SK-N-MC (cell line): Measurements from ENCODE around the gene CCBE1.
"Not testable (repeated sequence)": the region's sequence is repeated elsewhere in the genome, so short reads cannot be mapped to it uniquely, and the experiment has no call there.

ENCODE experiments used
- DNase-seq: peaks from one replicate; pipeline ENCODE4 v3.0.0-alpha.2; 2011; ENCODE audit warnings: low read depth, low spot score
- H3K27ac ChIP-seq: fragments of 200-600 bp; sonication (generic); 2 replicates; pipeline ENCODE4 v1.5.1; 2016; ENCODE audit warnings: mixed run types
- H3K36me3 ChIP-seq: fragments of 200-600 bp; sonication (generic); 2 replicates; pipeline ENCODE4 v1.6.1; 2017; ENCODE audit warnings: antibody characterized with exemption, low read length, mixed read lengths; ENCODE audit not compliant: insufficient read depth
- H3K4me3 ChIP-seq: fragments of 200-600 bp; sonication (generic); 2 replicates; pipeline ENCODE4 v1.5.1; 2016
- H3K9ac ChIP-seq: fragments of 200-600 bp; sonication (generic); 2 replicates; pipeline ENCODE4 v1.8.0; 2017; ENCODE audit warnings: mixed run types, mixed read lengths; ENCODE audit not compliant: insufficient read length
- H3K9me3 ChIP-seq: fragments of 200-600 bp; sonication (generic); 2 replicates; pipeline ENCODE4 v1.6.1; 2017; ENCODE audit warnings: low read depth, mild to moderate bottlenecking, antibody characterized with exemption, low read length, moderate library complexity, mixed read lengths
- EZH2 ChIP-seq: fragments of 200-600 bp; sonication (generic); IDR thresholded peaks from one replicate; pipeline ENCODE4 v1.6.1; 2017; ENCODE audit warnings: antibody characterized with exemption
- FOXP2 ChIP-seq: optimal IDR thresholded peaks from 2 replicates; pipeline ENCODE3; 2011; ENCODE audit warnings: mild to moderate bottlenecking, moderate library complexity; ENCODE audit not compliant: insufficient read depth; ENCODE audit errors: extremely low read length, control extremely low read depth
- POLR2AphosphoS5 ChIP-seq: IDR thresholded peaks from 2 replicates; pipeline ENCODE4 v1.6.1; 2012; ENCODE audit warnings: mild to moderate bottlenecking, low read depth, low read length, borderline replicate concordance

Gene CCBE1

DNA sequence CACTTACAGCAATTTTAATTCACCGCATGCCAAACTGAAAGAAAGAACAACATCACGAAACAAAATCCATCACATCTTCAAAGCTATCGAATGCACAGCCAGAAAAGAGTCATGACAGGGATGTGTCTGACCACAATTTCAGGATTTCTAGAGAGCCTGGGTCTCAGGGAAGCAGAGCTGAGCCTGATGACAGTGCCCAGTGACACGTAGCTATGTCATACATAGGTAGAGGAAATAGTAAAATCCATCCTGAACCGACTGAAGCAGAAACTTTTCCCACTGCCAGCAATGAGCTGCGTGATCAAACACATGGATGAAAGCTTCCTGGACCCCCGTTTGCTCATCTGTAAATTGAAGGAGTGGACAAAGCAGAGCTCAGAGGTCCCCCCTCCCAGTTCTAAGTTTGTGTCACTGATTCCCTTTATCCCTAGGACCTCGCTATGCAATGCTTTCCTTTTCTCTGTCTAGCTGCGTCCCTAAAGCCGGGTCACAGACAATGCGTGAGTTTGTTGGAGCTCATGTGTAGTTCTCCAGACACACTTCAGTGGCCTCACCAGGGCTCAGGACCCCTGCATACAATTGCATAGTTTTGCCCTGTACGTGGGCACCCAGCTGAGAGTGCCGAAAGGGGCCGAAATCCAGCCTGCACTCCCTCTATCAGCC is 37.6 kb downstream of the CCBE1 start:
- DNase-seq = no peak
- Histone ChIP-seq H3K36me3 (no peaks in the 10 kb centered on the region), H3K9ac (no peak overlapping the region), H3K4me3 (no peak overlapping the region), H3K27ac (no peak overlapping the region), H3K9me3 (no peaks in the 10 kb centered on the region)
- TF ChIP-seq FOXP2 (no peak), POLR2AphosphoS5 (no peak), EZH2 (no peak)

DNA sequence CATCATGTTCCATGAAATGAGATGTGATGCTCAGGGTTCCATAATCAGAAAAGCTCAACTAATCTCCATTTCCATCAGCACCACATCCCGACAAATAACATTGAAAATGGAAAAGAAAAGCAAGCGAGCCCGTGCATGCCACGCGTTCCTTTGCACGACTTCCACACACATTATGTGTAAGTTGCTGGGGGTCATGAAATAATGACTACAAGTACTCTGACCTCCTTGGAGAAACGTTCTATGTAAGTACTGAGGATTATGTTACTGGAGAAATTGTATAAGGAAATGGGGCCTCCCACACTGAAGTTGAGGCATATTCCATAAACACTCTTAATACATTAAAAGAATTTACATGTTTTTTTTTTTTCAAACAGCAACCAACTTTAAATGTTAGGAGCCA is 38.3 kb downstream of the CCBE1 start:
- Histone ChIP-seq H3K9ac (no peak overlapping the region), H3K27ac (no peak overlapping the region), H3K9me3 (no peaks in the 10 kb centered on the region), H3K36me3 (no peaks in the 10 kb centered on the region), H3K4me3 (no peak overlapping the region)
- DNase-seq = no peak
- TF ChIP-seq FOXP2 (no peak), EZH2 (no peak), POLR2AphosphoS5 (no peak)

DNA sequence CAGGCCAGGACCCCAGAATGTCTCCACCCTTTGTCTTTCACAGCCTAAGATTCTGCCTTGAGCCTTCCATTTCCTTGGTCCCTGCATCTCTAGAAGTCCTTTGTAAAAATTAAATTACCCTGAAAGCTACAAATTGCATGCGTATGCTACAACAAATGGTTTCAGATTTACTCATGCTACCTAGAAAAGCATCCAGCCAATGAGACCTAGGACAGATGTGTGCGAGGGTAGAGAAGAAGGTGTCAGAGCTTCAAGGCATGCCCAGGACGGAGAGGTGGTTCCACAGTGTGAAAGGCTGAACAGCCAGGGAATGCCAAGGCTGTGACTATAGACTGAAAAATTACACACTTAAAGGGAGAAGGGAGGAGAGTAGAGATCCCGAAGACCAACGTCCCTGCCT is 40.2 kb downstream of the CCBE1 start:
- DNase-seq = no peak
- H3K36me3 ChIP-seq = no peaks in the 10 kb centered on the region
- no peaks in the 10 kb centered on the region for H3K9me3 ChIP-seq
- no peak for TF ChIP-seq FOXP2
- TF ChIP-seq EZH2 = no peak
- no peak for TF ChIP-seq POLR2AphosphoS5
- H3K4me3 ChIP-seq = no peak overlapping the region
- no peak overlapping the region for H3K27ac ChIP-seq
- no peak overlapping the region for H3K9ac ChIP-seq

DNA sequence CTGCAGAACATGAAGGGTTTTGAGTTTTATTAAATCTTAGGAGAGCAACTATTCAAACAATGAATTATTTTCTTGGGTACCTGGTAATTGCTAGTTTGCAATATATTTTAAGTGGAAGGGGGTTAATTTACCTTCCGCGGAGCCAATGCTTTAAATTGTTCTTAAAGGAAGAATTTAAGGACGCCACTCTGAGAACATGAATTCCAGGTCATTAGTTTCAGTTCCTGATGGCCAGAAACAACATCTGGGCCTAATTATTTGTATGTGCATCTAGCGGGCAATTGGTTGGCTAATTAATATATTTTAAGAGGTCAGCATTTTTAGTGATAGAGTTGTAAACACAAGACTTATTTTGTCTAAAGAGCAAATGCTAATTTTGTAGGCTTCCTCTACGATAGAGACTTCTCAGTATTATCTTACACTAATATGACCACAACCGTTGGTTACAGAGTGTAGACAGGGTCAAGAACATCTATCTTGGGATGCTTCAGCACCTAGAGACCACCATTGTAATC is 40.8 kb downstream of the CCBE1 start:
- no peak for DNase-seq
- Histone ChIP-seq H3K9me3 (no peaks in the 10 kb centered on the region), H3K27ac (no peak overlapping the region), H3K4me3 (no peak overlapping the region), H3K36me3 (no peaks in the 10 kb centered on the region), H3K9ac (no peak overlapping the region)
- TF ChIP-seq EZH2 = no peak
- no peak for TF ChIP-seq FOXP2
- TF ChIP-seq POLR2AphosphoS5 = no peak

DNA sequence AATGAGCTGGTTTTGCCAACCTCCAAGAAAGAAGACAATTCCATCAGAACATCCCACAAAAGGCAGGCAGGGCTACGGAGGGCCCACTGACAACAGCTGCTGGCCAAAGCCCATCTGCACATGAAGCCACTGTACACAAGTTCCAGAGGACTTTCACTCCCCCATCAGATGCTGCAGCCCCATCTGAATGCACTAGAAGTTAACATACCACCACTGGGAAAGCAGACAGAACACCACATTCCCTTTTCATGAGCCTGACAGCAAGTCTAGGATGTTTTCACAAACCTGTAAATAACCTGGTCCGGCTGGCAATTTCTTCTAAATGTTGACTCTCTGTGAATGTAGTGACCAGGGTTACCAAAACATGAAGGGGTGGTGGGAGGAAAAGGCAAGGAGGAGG is 41.5 kb downstream of the CCBE1 start:
- H3K4me3 ChIP-seq = no peak overlapping the region
- DNase-seq = no peak
- H3K27ac ChIP-seq = no peak overlapping the region
- no peak for TF ChIP-seq FOXP2
- no peaks in the 10 kb centered on the region for H3K36me3 ChIP-seq
- H3K9ac ChIP-seq = no peak overlapping the region
- no peaks in the 10 kb centered on the region for H3K9me3 ChIP-seq

DNA sequence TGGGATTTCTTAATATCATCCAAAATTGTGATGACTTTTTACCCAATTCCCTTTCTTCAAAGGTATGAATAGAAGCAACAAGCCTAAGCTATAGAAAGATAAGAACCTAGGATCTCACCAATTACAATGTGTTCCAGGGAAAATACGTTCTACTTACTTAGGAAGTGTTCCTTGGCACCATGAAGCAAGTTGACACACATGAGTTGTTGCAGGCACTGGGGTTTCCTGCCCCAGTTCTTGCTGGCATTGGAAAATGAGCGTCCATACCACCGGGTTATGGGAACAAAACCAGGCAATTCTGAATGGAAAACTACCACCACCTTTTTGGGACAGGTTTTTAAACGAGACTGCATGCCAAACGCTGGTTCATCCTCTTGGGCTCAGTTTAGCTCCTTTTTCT is 46.2 kb downstream of the CCBE1 start:
- no peak for DNase-seq
- Histone ChIP-seq H3K4me3 (no peak overlapping the region), H3K9me3 (no peaks in the 10 kb centered on the region), H3K27ac (no peak overlapping the region), H3K36me3 (no peaks in the 10 kb centered on the region), H3K9ac (no peak overlapping the region)
- TF ChIP-seq FOXP2 (no peak), EZH2 (no peak), POLR2AphosphoS5 (no peak)

DNA sequence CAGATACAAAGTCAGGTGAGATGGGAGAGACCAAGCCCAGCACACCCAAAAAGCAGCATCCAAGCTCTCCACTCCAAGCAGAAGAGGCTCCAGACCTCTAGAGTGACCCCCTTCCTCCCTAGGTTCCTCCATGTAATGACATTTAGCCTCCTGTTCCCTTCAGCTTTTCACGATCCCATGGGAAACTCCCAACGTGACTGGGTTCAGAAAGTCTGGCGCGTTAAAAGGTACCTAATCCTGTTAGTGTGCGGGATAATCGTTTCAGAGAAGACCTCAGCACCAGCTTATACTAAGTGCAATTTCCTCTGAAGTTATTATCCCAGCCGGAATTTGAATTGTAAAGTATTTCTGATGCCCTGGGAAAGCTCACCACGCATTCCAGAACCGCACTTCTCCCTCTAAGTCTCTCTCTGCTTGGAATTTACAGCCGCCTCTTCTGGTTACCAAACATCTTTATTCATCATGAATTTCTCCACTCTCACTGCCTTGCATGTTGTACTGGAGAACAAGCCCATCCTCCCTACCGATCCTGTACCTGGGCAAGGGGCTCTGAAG is 46.9 kb downstream of the CCBE1 start:
- H3K27ac ChIP-seq = no peak overlapping the region
- H3K36me3 ChIP-seq = no peaks in the 10 kb centered on the region
- H3K9me3 ChIP-seq = no peaks in the 10 kb centered on the region
- H3K9ac ChIP-seq = no peak overlapping the region
- H3K4me3 ChIP-seq = no peak overlapping the region
- no peak for TF ChIP-seq FOXP2
- TF ChIP-seq POLR2AphosphoS5 = no peak
- no peak for TF ChIP-seq EZH2
- no peak for DNase-seq

DNA sequence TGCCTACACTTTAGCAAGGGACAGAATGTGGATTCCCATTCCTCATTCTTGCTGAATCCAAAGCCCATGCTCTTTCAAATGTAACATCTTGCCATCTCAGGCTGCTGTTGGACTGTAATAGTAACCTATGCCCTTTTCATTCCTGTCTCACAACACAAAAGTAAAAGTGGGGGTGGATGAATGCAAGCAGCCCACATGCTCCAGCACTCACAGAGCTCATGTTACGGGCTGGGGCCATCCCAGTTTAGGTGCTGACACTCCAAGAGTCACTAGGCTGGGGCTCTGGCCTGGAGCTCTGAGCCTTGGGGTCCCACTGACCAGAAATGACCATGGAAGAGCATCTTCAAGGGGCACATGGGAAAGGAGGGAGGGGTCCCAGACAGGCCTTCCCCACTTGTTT is 47.6 kb downstream of the CCBE1 start:
- no peak overlapping the region for H3K27ac ChIP-seq
- H3K36me3 ChIP-seq = no peaks in the 10 kb centered on the region
- TF ChIP-seq EZH2 (no peak), POLR2AphosphoS5 (no peak), FOXP2 (no peak)
- no peaks in the 10 kb centered on the region for H3K9me3 ChIP-seq
- H3K9ac ChIP-seq = no peak overlapping the region
- DNase-seq = no peak
- H3K4me3 ChIP-seq = no peak overlapping the region

DNA sequence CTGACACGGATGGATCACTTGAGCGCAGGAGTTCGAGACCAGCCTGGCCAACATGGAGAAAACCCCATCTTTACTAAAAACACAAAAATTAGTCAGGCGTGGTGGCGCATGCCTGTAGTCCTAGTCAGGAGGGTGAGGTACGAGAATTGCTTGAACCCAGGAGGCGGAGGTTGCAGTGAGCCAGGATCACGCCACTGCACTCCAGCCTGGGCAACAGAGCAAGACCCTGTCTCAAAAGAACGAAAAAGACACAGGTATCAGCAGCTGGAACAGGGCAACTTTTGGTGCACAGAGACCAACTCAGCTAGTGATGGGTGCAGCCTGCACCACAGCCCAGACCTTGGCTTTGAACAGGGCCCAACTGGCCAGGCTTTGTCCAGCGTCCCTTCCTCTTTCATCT is 48.8 kb downstream of the CCBE1 start:
- not testable (repeated sequence) for DNase-seq, H3K9ac ChIP-seq, H3K9me3 ChIP-seq, H3K36me3 ChIP-seq, H3K4me3 ChIP-seq, H3K27ac ChIP-seq

DNA sequence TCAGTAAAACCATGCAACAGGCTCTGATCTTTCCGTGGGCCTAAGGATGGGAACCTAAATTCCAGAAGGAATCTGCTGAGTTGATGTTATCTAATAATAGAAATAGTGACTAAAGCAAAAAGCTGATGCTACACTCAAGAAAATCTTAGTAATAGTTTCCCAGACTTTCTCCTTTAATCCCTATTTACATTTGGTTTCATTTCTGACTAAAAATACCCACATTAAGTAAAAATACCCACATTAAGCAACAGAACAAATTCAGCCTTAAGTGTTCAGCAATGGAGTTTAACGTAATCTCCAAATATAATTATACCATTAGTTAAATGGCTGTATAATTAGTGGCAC is 50.3 kb downstream of the CCBE1 start:
- TF ChIP-seq POLR2AphosphoS5 = no peak
- no peak for TF ChIP-seq EZH2
- TF ChIP-seq FOXP2 = no peak
- no peaks in the 10 kb centered on the region for H3K36me3 ChIP-seq
- no peak for DNase-seq
- H3K9ac ChIP-seq = no peak overlapping the region
- H3K27ac ChIP-seq = no peak overlapping the region
- no peak overlapping the region for H3K4me3 ChIP-seq
- no peaks in the 10 kb centered on the region for H3K9me3 ChIP-seq
